Adrenal gland (tissue), 5 donors: ENCODE results near the gene TRIP10.
A peak's percentile ranks its signal among the peaks of the same experiment; 100 is the strongest.

Source experiments
- POLR2A ChIP-seq, 2 donors: fragments of 450-650 bp; IDR thresholded peaks; one replicate each; pipeline ENCODE4 v1.6.1; 2017; ENCODE audit warnings: antibody characterized with exemption in 2 of 2, mild to moderate bottlenecking in 2 of 2, moderate library complexity in 1 of 2
- TF ChIP-seq, protein P1 (sequence below), 6 experiments: fragments of 450-650 bp in 4 of 6; fragments of 200-600 bp in 2 of 6; sonication (generic) in 1 of 6; IDR thresholded peaks; 1 replicate in 5 of 6; 2 replicates in 1 of 6; pipeline versions ENCODE4 v1.5.1 to v1.8.0; 2016 to 2021; ENCODE audit warnings: antibody characterized with exemption in 6 of 6, mild to moderate bottlenecking in 2 of 6, moderate library complexity in 1 of 6
- donor health status: DM: no; HTN: no; CAD: no.

DNA sequence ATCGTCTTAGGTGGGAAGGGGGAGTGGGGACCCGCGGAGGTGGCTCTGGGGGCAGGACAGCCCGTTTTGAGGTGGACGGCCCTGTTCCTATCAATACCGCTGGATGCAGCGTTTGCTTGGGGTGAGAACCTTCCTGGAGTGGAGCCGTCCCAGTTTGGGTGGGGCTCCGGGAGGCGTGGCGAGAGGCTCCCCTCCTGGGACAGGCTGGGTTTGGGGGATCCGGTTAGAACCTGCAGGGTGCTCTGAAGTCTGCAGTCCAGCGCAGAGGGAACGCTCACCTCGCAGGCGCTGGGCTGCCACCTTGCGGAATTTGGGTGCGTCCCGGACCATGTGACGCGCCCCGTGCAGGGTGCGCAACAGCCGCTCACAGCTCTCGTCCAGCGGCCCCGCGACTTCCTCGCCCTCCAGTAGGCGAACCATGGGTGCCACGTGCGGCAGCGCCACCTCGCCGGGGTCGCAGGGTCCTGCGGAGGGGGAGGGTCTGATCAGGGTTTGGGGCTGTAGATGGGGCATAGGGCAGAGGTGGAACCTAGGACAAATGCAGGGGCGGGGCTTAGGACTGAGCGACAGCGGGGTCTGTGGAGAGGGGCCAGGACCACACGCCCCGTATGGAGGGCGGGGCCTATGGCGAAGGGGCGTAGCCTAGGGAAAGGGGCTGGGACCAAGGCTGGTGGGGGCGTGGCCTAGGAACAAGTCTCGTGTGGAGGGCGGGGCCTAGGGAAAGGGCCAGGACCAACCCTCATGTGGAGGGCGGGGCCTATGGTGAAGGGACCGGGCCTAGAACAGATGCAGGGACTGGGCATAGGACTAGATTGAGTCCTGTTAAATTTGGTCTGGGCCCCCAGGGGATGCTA is 13.9 kb downstream of the TRIP10 start:
- TF ChIP-seq, protein P1, sequence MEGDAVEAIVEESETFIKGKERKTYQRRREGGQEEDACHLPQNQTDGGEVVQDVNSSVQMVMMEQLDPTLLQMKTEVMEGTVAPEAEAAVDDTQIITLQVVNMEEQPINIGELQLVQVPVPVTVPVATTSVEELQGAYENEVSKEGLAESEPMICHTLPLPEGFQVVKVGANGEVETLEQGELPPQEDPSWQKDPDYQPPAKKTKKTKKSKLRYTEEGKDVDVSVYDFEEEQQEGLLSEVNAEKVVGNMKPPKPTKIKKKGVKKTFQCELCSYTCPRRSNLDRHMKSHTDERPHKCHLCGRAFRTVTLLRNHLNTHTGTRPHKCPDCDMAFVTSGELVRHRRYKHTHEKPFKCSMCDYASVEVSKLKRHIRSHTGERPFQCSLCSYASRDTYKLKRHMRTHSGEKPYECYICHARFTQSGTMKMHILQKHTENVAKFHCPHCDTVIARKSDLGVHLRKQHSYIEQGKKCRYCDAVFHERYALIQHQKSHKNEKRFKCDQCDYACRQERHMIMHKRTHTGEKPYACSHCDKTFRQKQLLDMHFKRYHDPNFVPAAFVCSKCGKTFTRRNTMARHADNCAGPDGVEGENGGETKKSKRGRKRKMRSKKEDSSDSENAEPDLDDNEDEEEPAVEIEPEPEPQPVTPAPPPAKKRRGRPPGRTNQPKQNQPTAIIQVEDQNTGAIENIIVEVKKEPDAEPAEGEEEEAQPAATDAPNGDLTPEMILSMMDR (IDR thresholded peaks at IDR 0.05): peak; percentile 20 to 63 (median 48)
- peak in 1 of 2 donors; percentile 37 for TF ChIP-seq POLR2A (IDR thresholded peaks at IDR 0.05)
